ENCODE measurements around the gene MAGI3. TPM values are rescaled to one million over a fixed set of nuclear protein-coding genes. Genes with fewer than 3 reads are reported as not detected.
"Not testable (repeated sequence)": the region's sequence is repeated elsewhere in the genome, so short reads cannot be mapped to it uniquely, and the experiment has no call there.

The MAGI3 gene
- total RNA-seq, 2 donors from 2014 or later, result 5.3 to 5.5 TPM

DNA sequence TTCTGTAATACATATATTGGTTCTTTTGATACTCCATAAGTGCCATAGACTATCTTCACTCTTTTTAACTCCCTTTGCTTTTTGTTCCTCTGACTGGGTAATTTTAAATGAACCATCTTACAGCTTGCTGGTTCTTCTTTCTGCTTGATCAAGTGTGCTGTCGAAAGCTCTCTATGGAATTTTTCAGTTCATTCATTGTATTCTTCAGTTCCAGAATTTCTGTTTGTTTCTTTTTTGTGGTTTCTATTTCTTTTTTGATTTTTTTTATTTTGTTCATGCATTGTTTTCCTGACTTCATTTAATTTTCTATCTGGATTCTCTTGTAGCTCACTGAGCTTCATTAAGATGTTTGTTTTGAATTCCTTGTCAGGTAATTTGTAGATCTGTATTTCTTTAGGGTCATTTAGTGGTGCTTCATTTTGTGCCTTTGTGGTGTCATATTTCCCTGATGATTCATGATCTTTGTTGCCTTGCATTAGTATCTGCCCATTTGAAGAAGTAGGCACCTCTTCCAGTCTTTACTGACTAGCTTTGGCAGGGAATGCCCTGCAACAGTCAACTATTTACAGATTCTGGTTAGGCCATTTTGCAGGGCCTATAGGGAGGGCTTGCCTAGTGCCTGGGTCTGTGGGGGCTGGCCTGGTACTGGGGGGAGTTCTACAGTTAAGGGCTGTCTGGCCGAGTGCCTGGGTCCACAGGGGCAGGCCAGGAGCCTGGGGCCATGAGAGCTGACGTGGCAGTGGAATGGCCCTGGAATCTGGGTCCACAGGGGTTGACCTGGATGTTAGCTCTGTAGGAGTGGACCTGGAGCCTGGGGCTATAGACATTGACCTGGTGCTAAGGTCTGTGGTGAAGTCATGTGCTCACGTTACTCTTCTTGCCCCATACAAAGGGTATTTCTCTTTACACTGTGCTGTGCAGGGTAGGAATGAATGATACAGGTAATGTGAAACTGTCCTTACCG is 89.7 kb downstream of the MAGI3 start:
- ATAC-seq (replicated peaks in 1 of 2), result no peak
- Mint-ChIP-seq H3K27me3 (ENCODE audit: low read depth) (no peaks in the 10 kb centered on the region), H3K4me3 (no peak overlapping the region), H3K4me1 (ENCODE audit: low read depth) (peaks cover under 1% of the 10 kb centered on the region), H3K9me3 (peaks cover 27 to 28% of the 10 kb centered on the region in 2 donors), H3K27ac (no peak overlapping the region), H3K36me3 (ENCODE audit: insufficient read depth in 2 of 2) (peaks cover 20 to 25% of the 10 kb centered on the region in 2 donors)
- DNase-seq, result no peak

DNA sequence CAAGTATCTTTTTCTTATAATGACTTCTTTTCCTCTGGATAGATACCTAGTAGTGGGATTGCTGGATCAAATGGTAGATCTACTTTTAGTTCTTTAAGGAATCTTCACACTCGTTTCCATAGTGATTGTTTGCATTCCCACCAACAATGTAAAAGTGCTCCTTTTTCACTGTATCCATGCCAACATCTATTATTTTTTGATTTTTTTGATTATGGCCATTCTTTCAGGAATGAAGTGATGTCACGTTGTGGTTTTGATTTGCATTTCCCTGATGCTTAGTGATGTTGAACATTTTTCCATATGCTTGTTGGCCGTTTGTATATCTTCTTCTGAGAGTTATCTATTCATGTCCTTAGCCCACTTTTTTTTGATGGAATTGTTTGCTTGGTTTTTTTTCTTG is 94.8 kb downstream of the MAGI3 start:
- peak overlapping the region in 1 of 2 donors; percentile 33 for H3K4me3 Mint-ChIP-seq
- peaks cover 13 to 17% of the 10 kb centered on the region in 2 donors for H3K36me3 Mint-ChIP-seq (ENCODE audit: insufficient read depth in 2 of 2)
- H3K9me3 Mint-ChIP-seq, result peaks cover 15 to 23% of the 10 kb centered on the region in 2 donors
- peaks cover 13% of the 10 kb centered on the region for H3K4me1 Mint-ChIP-seq (ENCODE audit: low read depth)
- H3K27me3 Mint-ChIP-seq (ENCODE audit: low read depth); ATAC-seq (replicated peaks in 1 of 2); DNase-seq: not testable (repeated sequence)
- peak overlapping the region; percentile 80 for H3K27ac Mint-ChIP-seq

DNA sequence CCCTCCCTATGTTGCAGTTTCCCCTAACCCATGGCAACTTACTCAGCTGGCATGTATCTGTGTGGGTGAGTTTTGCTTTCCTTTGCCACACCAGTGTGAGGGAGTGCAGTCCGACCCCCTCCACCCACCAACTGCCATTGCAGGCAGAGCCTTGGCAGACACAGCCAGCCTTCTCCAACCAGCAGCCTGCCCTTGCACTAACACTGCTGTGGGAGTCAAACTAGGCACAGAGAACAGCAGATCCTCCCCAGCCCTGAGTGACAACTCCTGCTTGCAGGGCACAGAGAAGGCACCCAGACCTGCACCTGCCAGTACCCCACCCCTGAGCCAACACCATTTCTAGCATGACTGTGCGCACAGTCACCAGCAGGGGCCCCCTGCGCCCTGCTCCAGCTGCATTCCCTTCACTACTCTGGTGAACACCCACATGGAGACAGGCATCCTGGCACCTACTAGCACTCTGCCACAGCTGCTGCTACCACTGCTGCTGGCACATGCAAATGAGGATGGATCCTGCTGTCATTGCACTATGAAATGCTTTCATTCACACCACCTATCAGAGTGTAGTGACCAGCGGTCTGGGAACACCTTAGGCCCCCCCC is 98.4 kb downstream of the MAGI3 start:
- Mint-ChIP-seq H3K27me3 (ENCODE audit: low read depth) (no peaks in the 10 kb centered on the region), H3K4me3 (no peak overlapping the region), H3K36me3 (ENCODE audit: insufficient read depth in 2 of 2) (peaks cover 23 to 32% of the 10 kb centered on the region in 2 donors), H3K27ac (no peak overlapping the region), H3K9me3 (peaks cover 37% of the 10 kb centered on the region in 2 donors), H3K4me1 (ENCODE audit: low read depth) (peaks cover 13% of the 10 kb centered on the region)
- DNase-seq (no peak), ATAC-seq (replicated peaks in 1 of 2) (no peak)

DNA sequence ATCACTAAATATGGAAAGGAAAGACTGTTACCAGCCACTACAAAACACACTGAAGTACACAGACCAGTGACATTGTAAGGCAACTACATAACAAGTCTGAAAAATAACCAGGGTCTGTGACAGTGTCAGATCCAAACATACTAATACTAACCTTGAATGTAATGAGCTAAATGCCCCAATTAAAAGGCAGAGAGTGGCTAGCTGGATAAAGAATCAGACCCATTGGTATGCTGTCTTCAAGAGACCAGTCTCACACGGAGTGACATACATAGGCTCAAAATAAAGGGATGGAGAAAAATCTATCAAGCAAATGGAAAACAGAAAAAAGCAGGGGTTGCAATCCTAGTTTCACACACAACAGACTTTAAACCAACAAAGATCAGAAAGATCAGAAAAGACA is 100.1 kb downstream of the MAGI3 start:
- no peak for ATAC-seq (replicated peaks in 1 of 2)
- H3K27ac Mint-ChIP-seq, result no peak overlapping the region
- peaks cover 21 to 30% of the 10 kb centered on the region in 2 donors for H3K36me3 Mint-ChIP-seq (ENCODE audit: insufficient read depth in 2 of 2)
- DNase-seq, result no peak
- no peak overlapping the region for H3K4me3 Mint-ChIP-seq
- H3K27me3 Mint-ChIP-seq (ENCODE audit: low read depth), result no peaks in the 10 kb centered on the region
- peaks cover 30 to 39% of the 10 kb centered on the region in 2 donors for H3K9me3 Mint-ChIP-seq
- peaks cover 9% of the 10 kb centered on the region for H3K4me1 Mint-ChIP-seq (ENCODE audit: low read depth)

DNA sequence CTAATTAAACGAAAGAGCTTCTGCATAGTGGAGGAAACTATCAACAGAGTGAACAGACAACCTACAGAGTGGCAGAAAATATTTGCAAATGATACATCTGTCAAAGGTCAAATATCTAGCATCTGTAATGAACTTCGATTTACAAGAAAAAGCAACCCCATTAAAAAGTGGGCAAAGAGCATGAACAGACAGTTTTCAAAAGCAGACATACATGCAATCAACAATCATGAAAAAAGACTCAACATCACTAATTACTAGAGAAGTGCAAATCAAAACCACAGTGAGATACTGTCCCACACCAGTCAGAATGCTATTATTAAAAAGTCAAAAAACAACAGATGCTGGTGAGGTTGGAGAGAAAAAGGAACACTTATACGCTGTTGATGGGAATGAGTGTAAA is 103.2 kb downstream of the MAGI3 start:
- ATAC-seq (replicated peaks in 1 of 2), result no peak
- peaks cover 18 to 25% of the 10 kb centered on the region in 2 donors for H3K36me3 Mint-ChIP-seq (ENCODE audit: insufficient read depth in 2 of 2)
- DNase-seq, result no peak
- no peaks in the 10 kb centered on the region for H3K27me3 Mint-ChIP-seq (ENCODE audit: low read depth)
- H3K4me3 Mint-ChIP-seq, result no peak overlapping the region
- H3K9me3 Mint-ChIP-seq, result peaks cover 26 to 38% of the 10 kb centered on the region in 2 donors
- H3K27ac Mint-ChIP-seq, result no peak overlapping the region
- H3K4me1 Mint-ChIP-seq (ENCODE audit: low read depth), result no peaks in the 10 kb centered on the region

DNA sequence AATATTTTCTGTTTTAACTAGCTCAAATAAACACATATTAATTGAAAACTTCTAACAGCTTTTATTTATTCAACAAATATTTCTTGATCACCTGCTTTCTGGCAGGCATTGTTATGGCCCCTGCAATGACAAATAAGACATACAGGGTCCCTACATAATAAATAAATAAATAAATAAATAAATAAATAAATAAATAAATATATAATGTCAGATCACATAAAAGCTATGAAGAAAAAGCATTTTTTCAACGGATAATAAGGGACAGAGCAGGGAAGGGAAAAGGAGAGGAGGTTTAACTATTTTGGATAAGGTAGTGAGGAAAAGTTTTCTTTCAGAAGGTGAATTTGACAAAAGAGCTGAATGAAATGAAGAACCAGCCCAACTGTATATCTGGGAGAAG is 115.0 kb downstream of the MAGI3 start:
- Mint-ChIP-seq H3K27ac (no peak overlapping the region), H3K4me1 (ENCODE audit: low read depth) (no peaks in the 10 kb centered on the region), H3K9me3 (peaks cover 1 to 2% of the 10 kb centered on the region in 2 donors), H3K36me3 (ENCODE audit: insufficient read depth in 2 of 2) (peaks cover 0 to 1% of the 10 kb centered on the region in 2 donors), H3K27me3 (ENCODE audit: low read depth) (no peaks in the 10 kb centered on the region), H3K4me3 (no peak overlapping the region)
- no peak for DNase-seq
- ATAC-seq (replicated peaks in 1 of 2), result no peak

DNA sequence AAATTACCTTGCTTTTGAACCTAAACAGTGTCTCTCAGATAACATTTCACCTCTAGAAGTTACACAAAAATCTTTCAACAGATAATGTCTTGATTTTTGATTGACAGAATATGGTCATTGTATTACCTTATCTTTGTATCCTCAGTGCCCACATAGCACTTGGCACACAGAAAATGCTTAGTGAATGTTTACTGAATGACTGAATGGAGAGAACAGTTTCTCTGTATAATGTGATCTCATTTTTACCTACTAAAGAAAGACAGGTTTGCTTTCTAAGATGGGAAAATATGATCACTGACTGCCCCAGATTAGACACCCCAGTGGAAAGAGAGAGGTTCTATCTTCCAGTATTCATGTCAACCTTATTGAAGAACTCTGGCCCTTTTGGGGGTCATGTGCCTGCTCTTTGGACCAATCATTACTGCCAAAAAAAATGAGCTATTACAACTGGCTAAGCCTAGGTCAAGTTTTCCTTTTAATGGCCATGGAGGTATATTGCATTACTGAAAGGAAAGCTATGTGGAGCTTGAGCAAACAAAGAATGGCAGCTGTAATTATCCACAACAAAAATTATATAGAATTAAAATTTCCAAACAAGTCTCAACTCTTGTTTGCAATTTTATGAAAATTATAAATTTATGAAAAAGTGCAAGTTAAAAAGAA is 117.4 kb downstream of the MAGI3 start:
- DNase-seq, result no peak
- Mint-ChIP-seq H3K27me3 (ENCODE audit: low read depth) (no peaks in the 10 kb centered on the region), H3K27ac (no peak overlapping the region), H3K4me3 (no peak overlapping the region), H3K4me1 (ENCODE audit: low read depth) (no peaks in the 10 kb centered on the region), H3K36me3 (ENCODE audit: insufficient read depth in 2 of 2) (peaks cover 4 to 9% of the 10 kb centered on the region in 2 donors), H3K9me3 (peaks cover 3 to 6% of the 10 kb centered on the region in 2 donors)
- ATAC-seq (replicated peaks in 1 of 2), result no peak

DNA sequence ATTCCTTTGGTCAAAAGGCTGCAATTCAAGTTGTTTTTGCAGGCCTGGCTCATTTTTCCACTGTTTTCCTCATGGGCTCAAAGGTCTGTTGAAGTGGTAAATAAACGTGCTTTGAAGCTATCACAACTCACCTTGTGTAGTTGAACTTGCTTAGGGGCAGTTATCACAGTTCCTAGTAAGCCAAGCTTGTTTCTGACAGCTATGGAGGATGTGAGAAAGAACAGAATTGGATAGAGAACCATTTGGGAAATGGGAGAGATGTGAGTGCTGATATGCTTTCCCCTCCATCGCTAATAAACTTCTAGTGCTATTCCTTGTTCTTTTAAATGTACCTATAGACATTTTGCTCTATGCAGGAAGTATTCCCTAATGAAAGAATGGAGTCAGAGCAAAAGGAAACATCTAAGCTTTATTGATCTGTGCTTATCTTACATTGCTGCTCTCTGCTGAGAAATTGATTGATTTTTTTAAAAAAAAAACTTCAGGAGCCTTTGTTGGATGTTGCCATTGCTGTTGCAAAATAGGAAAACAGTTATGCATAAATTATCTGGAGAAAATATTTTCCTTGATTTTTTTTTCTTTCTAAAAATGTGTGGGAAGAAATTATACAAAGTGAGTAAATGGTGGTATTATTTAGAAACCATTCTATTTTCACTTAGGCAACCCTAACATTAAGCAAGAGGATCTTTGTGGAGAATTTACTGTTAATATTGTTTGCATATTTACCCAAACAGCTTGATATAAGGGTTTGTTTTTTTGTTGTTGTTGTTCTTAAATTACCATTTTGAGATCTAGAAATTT is 118.2 kb downstream of the MAGI3 start:
- no peaks in the 10 kb centered on the region for H3K4me1 Mint-ChIP-seq (ENCODE audit: low read depth)
- DNase-seq (no peak), ATAC-seq (replicated peaks in 1 of 2) (no peak)
- peaks cover 4 to 9% of the 10 kb centered on the region in 2 donors for H3K36me3 Mint-ChIP-seq (ENCODE audit: insufficient read depth in 2 of 2)
- no peaks in the 10 kb centered on the region for H3K27me3 Mint-ChIP-seq (ENCODE audit: low read depth)
- peaks cover 3 to 6% of the 10 kb centered on the region in 2 donors for H3K9me3 Mint-ChIP-seq
- no peak overlapping the region for H3K4me3 Mint-ChIP-seq
- H3K27ac Mint-ChIP-seq, result no peak overlapping the region

DNA sequence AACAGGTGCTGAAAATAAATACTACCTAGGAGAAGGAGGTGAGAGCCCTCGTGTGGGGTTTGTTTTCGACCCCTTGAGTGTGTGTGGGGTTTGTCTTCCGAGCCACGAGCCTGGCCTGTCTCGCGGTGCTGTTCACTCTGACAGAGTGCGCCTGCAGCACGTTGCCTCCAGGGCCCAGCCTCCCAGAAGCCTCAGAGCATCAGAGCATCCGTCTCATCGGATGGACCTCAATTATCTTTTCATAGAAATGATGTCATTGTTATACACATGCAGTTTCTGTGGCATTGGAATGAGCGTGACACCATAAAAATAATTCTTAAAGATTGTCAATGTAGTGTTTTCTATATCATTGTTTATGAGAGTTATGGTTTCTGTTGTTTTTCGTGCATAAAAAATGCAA is 119.5 kb downstream of the MAGI3 start:
- not testable (repeated sequence) for H3K9me3 Mint-ChIP-seq; H3K27ac Mint-ChIP-seq; DNase-seq; H3K4me1 Mint-ChIP-seq (ENCODE audit: low read depth); H3K4me3 Mint-ChIP-seq; H3K27me3 Mint-ChIP-seq (ENCODE audit: low read depth); H3K36me3 Mint-ChIP-seq (ENCODE audit: insufficient read depth in 2 of 2); ATAC-seq (replicated peaks in 1 of 2)

DNA sequence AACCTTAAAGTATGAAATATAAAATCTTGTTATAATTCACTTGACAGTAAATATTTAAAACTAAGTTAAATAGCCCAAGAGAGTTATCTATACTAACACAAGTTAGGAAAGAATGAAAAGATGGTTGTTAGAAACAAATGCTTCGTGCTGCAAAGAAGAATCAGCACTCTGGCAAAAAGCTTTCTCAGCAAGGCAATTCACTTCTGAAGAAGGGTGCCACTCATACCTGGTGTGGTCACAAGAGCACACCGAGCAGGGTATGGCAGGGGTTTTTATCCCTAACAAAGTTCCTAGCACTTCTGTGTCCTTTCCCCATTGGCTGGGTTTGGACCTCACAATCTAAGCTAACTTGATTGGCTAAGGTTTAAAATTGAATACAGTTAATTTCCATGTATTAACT is 121.0 kb downstream of the MAGI3 start:
- DNase-seq (no peak), ATAC-seq (replicated peaks in 1 of 2) (no peak)
- Mint-ChIP-seq H3K36me3 (ENCODE audit: insufficient read depth in 2 of 2) (peaks cover 4 to 9% of the 10 kb centered on the region in 2 donors), H3K27ac (no peak overlapping the region), H3K4me3 (no peak overlapping the region), H3K27me3 (ENCODE audit: low read depth) (no peaks in the 10 kb centered on the region), H3K9me3 (peaks cover 3 to 6% of the 10 kb centered on the region in 2 donors), H3K4me1 (ENCODE audit: low read depth) (no peaks in the 10 kb centered on the region)

DNA sequence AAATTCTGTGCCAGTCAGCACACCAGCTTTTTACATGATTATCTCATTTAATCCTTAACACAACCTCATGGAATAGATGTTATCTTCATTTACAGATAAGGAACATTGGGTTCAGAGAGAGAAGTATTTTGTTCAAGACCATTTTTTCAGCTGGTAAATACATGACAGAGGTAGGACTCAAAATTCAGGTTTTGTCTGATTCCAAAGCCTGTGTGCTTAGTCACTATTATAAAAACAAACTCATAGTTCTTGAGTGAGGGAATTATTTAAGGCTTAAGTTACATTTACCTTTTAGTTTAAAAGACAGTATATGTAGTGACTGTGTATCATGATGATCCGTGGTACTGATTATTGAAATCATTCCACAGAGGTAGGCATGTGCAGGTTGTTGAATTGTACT is 125.2 kb downstream of the MAGI3 start:
- Mint-ChIP-seq H3K36me3 (ENCODE audit: insufficient read depth in 2 of 2) (peaks cover 2 to 8% of the 10 kb centered on the region in 2 donors), H3K4me1 (ENCODE audit: low read depth) (no peaks in the 10 kb centered on the region), H3K27me3 (ENCODE audit: low read depth) (no peaks in the 10 kb centered on the region)

DNA sequence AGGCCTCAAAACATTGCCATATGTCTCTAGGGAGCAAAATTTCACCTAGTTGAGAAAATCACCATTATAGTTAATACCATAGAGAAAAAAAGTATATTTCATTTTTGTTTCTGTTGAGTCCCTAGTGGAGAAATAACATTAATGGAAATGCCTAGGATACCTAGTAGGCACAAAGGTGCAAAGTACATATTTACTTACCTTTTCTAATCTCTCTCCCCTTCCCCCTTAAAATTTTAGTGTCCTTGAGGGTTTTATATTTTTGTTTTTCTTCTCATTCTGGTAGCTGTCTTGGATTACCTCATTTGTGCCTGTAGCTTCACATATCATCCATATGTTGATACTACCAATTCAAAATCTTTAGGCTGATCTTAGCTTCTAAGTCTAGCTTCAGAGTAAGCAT is 127.0 kb downstream of the MAGI3 start:
- Mint-ChIP-seq H3K9me3 (peaks cover 0 to 2% of the 10 kb centered on the region in 2 donors), H3K27me3 (ENCODE audit: low read depth) (no peaks in the 10 kb centered on the region)

More for the DNA sequence above, 125.2 kb downstream of the MAGI3 start:
- no peak overlapping the region for H3K27ac Mint-ChIP-seq
- DNase-seq, result no peak
- H3K4me3 Mint-ChIP-seq, result no peak overlapping the region
- ATAC-seq (replicated peaks in 1 of 2), result no peak
- H3K9me3 Mint-ChIP-seq, result peaks cover 2 to 3% of the 10 kb centered on the region in 2 donors

More for the DNA sequence above, 127.0 kb downstream of the MAGI3 start:
- Mint-ChIP-seq H3K36me3 (ENCODE audit: insufficient read depth in 2 of 2) (peaks cover 0 to 2% of the 10 kb centered on the region in 2 donors), H3K27ac (no peak overlapping the region), H3K4me1 (ENCODE audit: low read depth) (no peaks in the 10 kb centered on the region), H3K4me3 (no peak overlapping the region)
- DNase-seq (no peak), ATAC-seq (replicated peaks in 1 of 2) (no peak)
